PC-3 (cell line): Measurements from ENCODE around the gene LUZP1. TPM values are rescaled to one million over a fixed set of nuclear protein-coding genes. Genes with fewer than 3 reads are reported as not detected.

Experiments
- ATAC-seq: fragments of 200-7000 bp; cut with Tn5 transposase; 2 replicates; pipeline ENCODE4 v1.9.1; 2020; ENCODE audit warnings: mild to moderate bottlenecking, moderate library complexity
- BruUV-seq: library from RNA; stranded (reverse); fragments of 400-500 nt; replicated peaks from 2 replicates; lab custom pipeline; 2021; lab: Mats Ljungman, UMichigan
- CTCF ChIA-PET: fragments of 300-600 bp; sonication (Branson Sonifier 250); formaldehyde crosslinking; loops from one replicate; lab custom pipeline; 2022; ENCODE audit warnings: antibody characterized with exemption; lab: Charles Lee
- POLR2A ChIA-PET: fragments of 300-600 bp; sonication (Branson Sonifier 250); formaldehyde crosslinking; loops from one replicate; lab custom pipeline; 2022; ENCODE audit warnings: antibody characterized with exemption; ENCODE audit not compliant: unreplicated experiment; lab: Charles Lee
- DNase-seq: peaks from one replicate; pipeline ENCODE4 v3.0.0-alpha.2; 2015
- H2AFZ ChIP-seq: fragments of 300-600 bp; sonication (generic); 2 replicates; pipeline ENCODE4 v1.6.0; 2016; ENCODE audit warnings: antibody characterized with exemption, low read length
- H3F3A ChIP-seq: fragments of 300-600 bp; sonication (generic); one replicate; pipeline ENCODE4 v1.6.0; 2017; ENCODE audit warnings: antibody characterized with exemption, low read length, control low read depth, mild to moderate bottlenecking; ENCODE audit not compliant: unreplicated experiment
- H3K27ac ChIP-seq: fragments of 300-600 bp; sonication (generic); 2 replicates; pipeline ENCODE4 v1.5.1; 2016; ENCODE audit warnings: mild to moderate bottlenecking, low read length
- H3K27me3 ChIP-seq: fragments of 300-600 bp; sonication (generic); 2 replicates; pipeline ENCODE4 v1.6.1; 2016; ENCODE audit warnings: low read length, mixed read lengths
- H3K36me3 ChIP-seq: fragments of 300-600 bp; sonication (generic); 2 replicates; pipeline ENCODE4 v1.6.1; 2016; ENCODE audit warnings: low read depth, mixed run types, low read length, mixed read lengths
- H3K4me1 ChIP-seq: fragments of 300-600 bp; sonication (generic); 2 replicates; pipeline ENCODE4 v1.5.1; 2016; ENCODE audit warnings: low read length; ENCODE audit not compliant: insufficient read depth
- H3K4me2 ChIP-seq: fragments of 300-600 bp; sonication (generic); 2 replicates; pipeline ENCODE4 v1.6.0; 2016; ENCODE audit warnings: low read length
- H3K4me3 ChIP-seq: fragments of 300-600 bp; sonication (generic); 2 replicates; pipeline ENCODE4 v1.5.1; 2016; ENCODE audit warnings: mild to moderate bottlenecking, low read length, mixed read lengths
- H3K79me2 ChIP-seq: fragments of 300-600 bp; sonication (generic); 2 replicates; pipeline ENCODE4 v1.6.1; 2017; ENCODE audit warnings: low read length, mixed read lengths
- H3K9ac ChIP-seq: fragments of 300-600 bp; sonication (generic); 2 replicates; pipeline ENCODE4 v1.6.0; 2016; ENCODE audit warnings: mild to moderate bottlenecking, low read length
- H3K9me2 ChIP-seq: fragments of 300-600 bp; sonication (generic); replicated peaks from 2 replicates; pipeline ENCODE4 v1.6.1; 2016; ENCODE audit warnings: mixed run types, low read length, mixed read lengths
- H3K9me3 ChIP-seq: fragments of 300-600 bp; sonication (generic); 2 replicates; pipeline ENCODE4 v1.6.1; 2016; ENCODE audit warnings: low read length, mixed read lengths
- H4K20me1 ChIP-seq: fragments of 300-600 bp; sonication (generic); 2 replicates; pipeline ENCODE4 v1.6.1; 2016; ENCODE audit warnings: low read length, mixed read lengths
- EZH2 ChIP-seq: fragments of 300-600 bp; sonication (generic); IDR thresholded peaks from one replicate; pipeline ENCODE4 v1.6.1; 2017; ENCODE audit warnings: antibody characterized with exemption, mild to moderate bottlenecking, low read length; ENCODE audit not compliant: unreplicated experiment
- EZH2phosphoT487 ChIP-seq: fragments of 300-600 bp; sonication (generic); IDR thresholded peaks from 2 replicates; pipeline ENCODE4 v1.6.1; 2018; ENCODE audit warnings: mild to moderate bottlenecking, antibody characterized with exemption, low read length, borderline replicate concordance
- intact Hi-C: fragments of 100-400 bp; cut with micrococcal nuclease; formaldehyde crosslinking; loops from 2 replicates; pipeline ENCODE4 v1.9.0; 2023
- total RNA-seq: library from RNA; depleted of rRNA; stranded (reverse); fragments of >200 nt; gene quantifications from 2 replicates; pipeline ENCODE4 v1.2.3, GENCODE V29; 2014
- TF ChIP-seq, protein P1 (sequence below): fragments of 300-600 bp; sonication (generic); conservative IDR thresholded peaks from 2 replicates; pipeline ENCODE4 v1.5.1; 2017; ENCODE audit warnings: antibody characterized with exemption, low read depth, mild to moderate bottlenecking, low read length

The LUZP1 gene
- total RNA-seq, 1 experiment from 2014 or later: 17.8 TPM

- no peaks in the 10 kb centered on the region for H3K9me3 ChIP-seq
- intact Hi-C loops: loop anchor here (1.0 to 5.0 kb wide), 2 partner anchors 66 to 172 kb away; partner anchors contain the start of gene LUZP1
- no peaks in the 10 kb centered on the region for H3K27me3 ChIP-seq
- H3K4me1 ChIP-seq: peaks cover 56% of the 10 kb centered on the region
- BruUV-seq: no TSS peak
- DNase-seq (peak; percentile 30), ATAC-seq (no peak)
- H3K27ac ChIP-seq: peak overlapping the region; percentile 86
- ChIA-PET CTCF (no interaction called here), POLR2A (interaction anchor here (0.5 to 0.6 kb wide), 2 partner anchors 68 to 590 kb away, joined by 3 to 4 read pairs; partner anchors contain the start of gene RPL11)
- no peaks in the 10 kb centered on the region for H3K9me2 ChIP-seq
- H4K20me1 ChIP-seq: no peaks in the 10 kb centered on the region
- H3K79me2 ChIP-seq: peaks cover 31% of the 10 kb centered on the region
- H3F3A ChIP-seq: peaks cover 13% of the 10 kb centered on the region
- peak overlapping the region; percentile 40; the same call in 1 of the 2 replicates for H3K9ac ChIP-seq
- TF ChIP-seq EZH2: no peak
- TF ChIP-seq, protein P1, sequence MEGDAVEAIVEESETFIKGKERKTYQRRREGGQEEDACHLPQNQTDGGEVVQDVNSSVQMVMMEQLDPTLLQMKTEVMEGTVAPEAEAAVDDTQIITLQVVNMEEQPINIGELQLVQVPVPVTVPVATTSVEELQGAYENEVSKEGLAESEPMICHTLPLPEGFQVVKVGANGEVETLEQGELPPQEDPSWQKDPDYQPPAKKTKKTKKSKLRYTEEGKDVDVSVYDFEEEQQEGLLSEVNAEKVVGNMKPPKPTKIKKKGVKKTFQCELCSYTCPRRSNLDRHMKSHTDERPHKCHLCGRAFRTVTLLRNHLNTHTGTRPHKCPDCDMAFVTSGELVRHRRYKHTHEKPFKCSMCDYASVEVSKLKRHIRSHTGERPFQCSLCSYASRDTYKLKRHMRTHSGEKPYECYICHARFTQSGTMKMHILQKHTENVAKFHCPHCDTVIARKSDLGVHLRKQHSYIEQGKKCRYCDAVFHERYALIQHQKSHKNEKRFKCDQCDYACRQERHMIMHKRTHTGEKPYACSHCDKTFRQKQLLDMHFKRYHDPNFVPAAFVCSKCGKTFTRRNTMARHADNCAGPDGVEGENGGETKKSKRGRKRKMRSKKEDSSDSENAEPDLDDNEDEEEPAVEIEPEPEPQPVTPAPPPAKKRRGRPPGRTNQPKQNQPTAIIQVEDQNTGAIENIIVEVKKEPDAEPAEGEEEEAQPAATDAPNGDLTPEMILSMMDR: no peak
- no peak for TF ChIP-seq EZH2phosphoT487
- peak overlapping the region; percentile 22; the same call in 1 of the 2 replicates for H3K4me3 ChIP-seq
- H3K36me3 ChIP-seq: no peaks in the 10 kb centered on the region
- H2AFZ ChIP-seq: no peak overlapping the region
- peak overlapping the region; percentile 62 for H3K4me2 ChIP-seq
Observed at GRCh38 chr1:23101101-23101827, 67.4 kb downstream of the LUZP1 start.

GRCh38 chr1:23100074-23100748 lies 68.4 kb downstream of the LUZP1 start:
- Histone ChIP-seq H3K4me3 (no peak overlapping the region), H2AFZ (no peak overlapping the region), H3K36me3 (no peaks in the 10 kb centered on the region), H3K9me2 (no peaks in the 10 kb centered on the region), H3K79me2 (peaks cover 31% of the 10 kb centered on the region), H3K27me3 (no peaks in the 10 kb centered on the region), H3K27ac (peak overlapping the region; percentile 30), H3F3A (peaks cover 13% of the 10 kb centered on the region), H3K9ac (no peak overlapping the region), H4K20me1 (no peaks in the 10 kb centered on the region), H3K4me1 (peaks cover 67% of the 10 kb centered on the region), H3K9me3 (no peaks in the 10 kb centered on the region), H3K4me2 (peak overlapping the region; percentile 62)
- ATAC-seq (no peak), DNase-seq (peak; percentile 81)
- ChIA-PET CTCF (interaction anchor here (1.9 to 2.6 kb wide), 2 partner anchors 77 to 85 kb away, joined by 19 to 30 read pairs; no protein-coding TSS in a partner anchor), POLR2A (interaction anchor here (0.5 kb wide), 1 partner anchor 591 kb away, joined by 3 read pairs; the partner anchor contains the start of gene RPL11)
- BruUV-seq: no TSS peak
- no peak for TF ChIP-seq EZH2phosphoT487
- TF ChIP-seq, protein P1: no peak
- TF ChIP-seq EZH2: no peak
- intact Hi-C loops: loop anchor here (5.0 kb wide), 1 partner anchor 67 kb away; the partner anchor contains the start of gene LUZP1
